NB4 (cell line): Measurements from ENCODE around the gene CAMK1G.
A peak's percentile ranks its signal among the peaks of the same experiment; 100 is the strongest.

Experiments
- DNase-seq: peaks from one replicate; pipeline ENCODE4 v3.0.0; 2010; ENCODE audit warnings: low read depth
- H3K4me3 ChIP-seq: one replicate; pipeline ENCODE4 v1.5.1; 2011; ENCODE audit warnings: mild to moderate bottlenecking, low read depth, low read length, moderate library complexity
- MYC ChIP-seq: IDR thresholded peaks from 2 replicates; pipeline ENCODE4 v1.6.1; 2011; ENCODE audit warnings: low read depth, low read length
- POLR2A ChIP-seq: IDR thresholded peaks from 2 replicates; pipeline ENCODE4 v1.6.1; 2011; ENCODE audit warnings: mild to moderate bottlenecking; ENCODE audit not compliant: insufficient read length; ENCODE audit errors: extremely low read depth
- TF ChIP-seq, protein P1 (sequence below): IDR thresholded peaks from one replicate; pipeline ENCODE4 v1.5.1; 2012; ENCODE audit warnings: low read depth, low read length
- TF ChIP-seq, protein P2 (sequence below): IDR thresholded peaks from 2 replicates; pipeline ENCODE4 v1.6.1; 2011; ENCODE audit warnings: low read depth, low read length

Gene CAMK1G

DNA sequence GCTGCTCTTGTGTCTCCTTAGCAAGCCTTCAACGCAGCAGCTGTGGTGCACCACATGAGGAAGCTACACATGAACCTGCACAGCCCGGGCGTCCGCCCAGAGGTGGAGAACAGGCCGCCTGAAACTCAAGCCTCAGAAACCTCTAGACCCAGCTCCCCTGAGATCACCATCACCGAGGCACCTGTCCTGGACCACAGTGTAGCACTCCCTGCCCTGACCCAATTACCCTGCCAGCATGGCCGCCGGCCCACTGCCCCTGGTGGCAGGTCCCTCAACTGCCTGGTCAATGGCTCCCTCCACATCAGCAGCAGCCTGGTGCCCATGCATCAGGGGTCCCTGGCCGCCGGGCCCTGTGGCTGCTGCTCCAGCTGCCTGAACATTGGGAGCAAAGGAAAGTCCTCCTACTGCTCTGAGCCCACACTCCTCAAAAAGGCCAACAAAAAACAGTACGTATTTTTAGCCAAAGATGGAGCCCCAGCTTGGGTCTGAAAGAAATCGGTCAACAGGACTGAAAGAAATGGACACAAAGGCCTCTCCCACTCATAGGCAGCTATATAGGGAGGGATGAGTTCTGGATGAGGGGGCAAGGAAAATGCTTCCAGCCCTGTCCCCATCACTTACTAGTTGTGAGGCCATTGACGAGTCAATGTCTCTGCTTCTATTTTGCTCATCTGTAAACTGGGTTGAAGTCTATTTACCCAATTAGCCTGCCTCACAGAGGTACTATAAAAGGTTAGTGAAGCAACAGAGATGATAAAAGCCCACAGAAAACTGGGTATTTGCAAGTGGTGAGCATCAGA is 28.5 kb downstream of the CAMK1G start:
- no peak overlapping the region for H3K4me3 ChIP-seq
- no peak for DNase-seq
- TF ChIP-seq, protein P1, sequence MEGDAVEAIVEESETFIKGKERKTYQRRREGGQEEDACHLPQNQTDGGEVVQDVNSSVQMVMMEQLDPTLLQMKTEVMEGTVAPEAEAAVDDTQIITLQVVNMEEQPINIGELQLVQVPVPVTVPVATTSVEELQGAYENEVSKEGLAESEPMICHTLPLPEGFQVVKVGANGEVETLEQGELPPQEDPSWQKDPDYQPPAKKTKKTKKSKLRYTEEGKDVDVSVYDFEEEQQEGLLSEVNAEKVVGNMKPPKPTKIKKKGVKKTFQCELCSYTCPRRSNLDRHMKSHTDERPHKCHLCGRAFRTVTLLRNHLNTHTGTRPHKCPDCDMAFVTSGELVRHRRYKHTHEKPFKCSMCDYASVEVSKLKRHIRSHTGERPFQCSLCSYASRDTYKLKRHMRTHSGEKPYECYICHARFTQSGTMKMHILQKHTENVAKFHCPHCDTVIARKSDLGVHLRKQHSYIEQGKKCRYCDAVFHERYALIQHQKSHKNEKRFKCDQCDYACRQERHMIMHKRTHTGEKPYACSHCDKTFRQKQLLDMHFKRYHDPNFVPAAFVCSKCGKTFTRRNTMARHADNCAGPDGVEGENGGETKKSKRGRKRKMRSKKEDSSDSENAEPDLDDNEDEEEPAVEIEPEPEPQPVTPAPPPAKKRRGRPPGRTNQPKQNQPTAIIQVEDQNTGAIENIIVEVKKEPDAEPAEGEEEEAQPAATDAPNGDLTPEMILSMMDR = peak; percentile 16
- no peak for TF ChIP-seq POLR2A

DNA sequence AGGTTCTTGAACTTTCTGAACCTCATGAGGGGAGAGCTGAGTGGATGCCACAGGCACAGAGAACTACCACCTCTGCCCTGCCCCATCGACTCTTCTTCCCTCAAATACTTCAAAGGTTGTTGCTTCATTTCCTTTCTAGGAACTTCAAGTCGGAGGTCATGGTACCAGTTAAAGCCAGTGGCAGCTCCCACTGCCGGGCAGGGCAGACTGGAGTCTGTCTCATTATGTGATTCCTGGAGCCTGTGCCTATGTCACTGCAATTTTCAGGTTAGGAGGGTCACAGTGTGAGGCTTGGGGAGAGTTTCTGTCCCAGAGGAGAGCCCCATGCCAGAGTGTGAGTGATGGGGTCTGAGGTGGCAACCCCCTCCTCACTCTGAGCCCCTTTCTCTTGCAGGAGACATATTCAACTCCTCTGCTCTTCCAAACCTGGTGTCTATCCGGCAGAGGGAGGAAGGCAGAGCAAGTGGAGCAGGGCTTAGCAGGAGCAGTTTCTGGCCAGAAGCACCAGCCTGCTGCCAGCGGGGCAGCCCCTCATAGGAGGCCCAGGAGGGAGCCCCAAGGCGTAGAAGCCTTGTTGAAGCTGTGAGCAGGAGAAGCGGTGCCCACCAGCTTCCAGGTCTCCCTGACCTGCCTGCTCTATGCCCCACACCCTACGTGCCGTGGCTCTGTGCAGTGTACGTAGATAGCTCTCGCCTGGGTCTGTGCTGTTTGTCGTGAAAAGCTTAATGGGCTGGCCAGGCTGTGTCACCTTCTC is 29.3 kb downstream of the CAMK1G start:
- DNase-seq = no peak
- no peak overlapping the region for H3K4me3 ChIP-seq
- TF ChIP-seq MYC = no peak
- TF ChIP-seq, protein P1 = no peak
- no peak for TF ChIP-seq POLR2A
- TF ChIP-seq, protein P2, sequence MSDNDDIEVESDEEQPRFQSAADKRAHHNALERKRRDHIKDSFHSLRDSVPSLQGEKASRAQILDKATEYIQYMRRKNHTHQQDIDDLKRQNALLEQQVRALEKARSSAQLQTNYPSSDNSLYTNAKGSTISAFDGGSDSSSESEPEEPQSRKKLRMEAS = no peak

DNA sequence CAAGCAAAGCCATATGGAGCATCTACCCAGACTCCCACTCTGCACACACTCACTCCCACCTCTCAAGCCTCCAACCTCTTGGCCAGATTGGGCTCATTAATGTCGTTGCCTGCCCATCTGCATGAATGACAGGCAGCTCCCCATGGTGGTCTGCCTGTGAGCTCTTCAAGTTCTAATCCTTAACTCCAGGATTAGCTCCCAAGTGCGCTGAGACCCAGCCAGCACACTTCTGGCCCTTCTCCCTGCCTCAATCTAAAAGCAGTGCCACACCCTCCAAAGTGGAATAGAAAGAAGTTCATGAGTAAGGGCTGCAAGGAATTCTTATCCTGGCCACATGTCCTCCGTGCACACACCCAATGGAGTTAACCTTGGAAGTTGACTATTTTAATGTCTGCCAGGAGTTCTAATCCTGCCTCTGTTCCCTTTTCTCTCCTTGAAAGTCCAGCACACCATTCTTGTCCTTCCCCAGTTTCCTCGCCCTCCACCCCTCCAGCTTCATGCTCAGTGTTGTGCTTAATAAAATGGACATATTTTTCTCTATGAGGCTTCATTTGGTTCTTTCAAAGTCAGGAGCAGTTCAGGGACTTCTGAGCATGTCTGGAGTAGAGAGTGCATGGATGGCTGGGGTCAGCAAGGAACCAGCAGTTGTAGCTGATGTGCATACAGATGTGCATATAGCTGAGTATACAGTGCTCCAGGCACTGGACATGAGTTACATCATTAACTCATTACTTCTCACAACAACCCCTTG is 30.1 kb downstream of the CAMK1G start:
- no peak for DNase-seq
- TF ChIP-seq, protein P1 = no peak
- TF ChIP-seq, protein P2 = no peak
- TF ChIP-seq POLR2A (no peak), MYC (no peak)

DNA sequence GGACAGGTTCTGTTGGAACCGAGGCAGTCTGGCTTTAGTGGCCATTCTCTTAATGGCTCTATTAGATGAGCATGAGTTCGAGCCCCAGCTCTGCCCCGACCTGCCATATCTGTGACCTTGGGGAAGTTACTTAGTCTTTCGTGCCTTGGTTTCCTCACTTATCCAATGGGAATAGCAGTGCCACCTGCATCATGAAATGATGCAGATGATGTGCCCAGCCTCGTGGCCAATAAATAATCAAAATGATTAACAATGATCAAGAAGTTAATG is 30.6 kb downstream of the CAMK1G start:
- DNase-seq = no peak
- TF ChIP-seq MYC (no peak), POLR2A (no peak)
- TF ChIP-seq, protein P2 = no peak
- TF ChIP-seq, protein P1 = no peak
- no peak overlapping the region for H3K4me3 ChIP-seq

More for the DNA sequence above, 30.1 kb downstream of the CAMK1G start:
- H3K4me3 ChIP-seq = no peak overlapping the region

DNA sequence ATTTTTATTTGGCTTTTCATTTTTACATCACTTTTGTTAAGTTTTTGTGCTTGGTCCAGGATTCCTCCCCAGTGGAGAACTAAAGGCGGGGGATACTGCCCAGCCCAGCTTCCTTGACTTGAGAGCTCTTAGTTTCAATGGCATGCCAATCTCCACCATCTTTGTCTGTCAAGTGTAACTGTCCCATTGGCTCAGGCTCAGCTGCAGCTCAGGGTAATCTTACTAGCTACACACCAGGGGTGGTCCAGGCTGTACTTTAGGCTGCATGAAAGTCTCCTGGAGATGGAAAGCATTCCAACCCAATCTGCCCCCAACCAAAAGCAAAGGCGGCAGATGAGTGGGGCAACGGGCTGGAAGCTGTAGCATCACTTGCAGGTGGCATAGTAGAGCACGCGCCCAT is 31.4 kb downstream of the CAMK1G start:
- no peak overlapping the region for H3K4me3 ChIP-seq
- no peak for DNase-seq
- TF ChIP-seq, protein P2 = no peak
- TF ChIP-seq, protein P1 = no peak
- no peak for TF ChIP-seq POLR2A
- no peak for TF ChIP-seq MYC
